Nephron progenitor cell (in vitro differentiated cells): Measurements from ENCODE around the gene MC3R.
A peak's percentile ranks its signal among the peaks of the same experiment; 100 is the strongest.

Source experiments
- DNase-seq: peaks from one replicate; pipeline ENCODE4 v3.0.0; 2021
- H3K27ac Mint-ChIP-seq: 2 replicates; pipeline ENCODE4 v1.8.0; 2021; ENCODE audit warnings: mild to moderate bottlenecking, moderate library complexity, mixed read lengths
- H3K27me3 Mint-ChIP-seq: 2 replicates; pipeline ENCODE4 v1.8.0; 2021; ENCODE audit warnings: mild to moderate bottlenecking, low read depth, mixed read lengths; ENCODE audit not compliant: poor library complexity
- H3K36me3 Mint-ChIP-seq: 2 replicates; pipeline ENCODE4 v1.8.0; 2021; ENCODE audit warnings: low read depth, mixed read lengths
- H3K4me1 Mint-ChIP-seq: 2 replicates; pipeline ENCODE4 v1.8.0; 2021; ENCODE audit warnings: mixed read lengths
- H3K4me3 Mint-ChIP-seq: 2 replicates; pipeline ENCODE4 v1.8.0; 2021; ENCODE audit warnings: mild to moderate bottlenecking, moderate library complexity, mixed read lengths
- H3K9me3 Mint-ChIP-seq: 2 replicates; pipeline ENCODE4 v1.8.0; 2021; ENCODE audit warnings: mild to moderate bottlenecking, moderate library complexity, mixed read lengths
- TF ChIP-seq, protein P1 (sequence below): fragments of 200-600 bp; sonication (generic); IDR thresholded peaks from 2 replicates; pipeline ENCODE4 v1.5.0; 2021; ENCODE audit warnings: antibody characterized with exemption

The MC3R gene

DNA sequence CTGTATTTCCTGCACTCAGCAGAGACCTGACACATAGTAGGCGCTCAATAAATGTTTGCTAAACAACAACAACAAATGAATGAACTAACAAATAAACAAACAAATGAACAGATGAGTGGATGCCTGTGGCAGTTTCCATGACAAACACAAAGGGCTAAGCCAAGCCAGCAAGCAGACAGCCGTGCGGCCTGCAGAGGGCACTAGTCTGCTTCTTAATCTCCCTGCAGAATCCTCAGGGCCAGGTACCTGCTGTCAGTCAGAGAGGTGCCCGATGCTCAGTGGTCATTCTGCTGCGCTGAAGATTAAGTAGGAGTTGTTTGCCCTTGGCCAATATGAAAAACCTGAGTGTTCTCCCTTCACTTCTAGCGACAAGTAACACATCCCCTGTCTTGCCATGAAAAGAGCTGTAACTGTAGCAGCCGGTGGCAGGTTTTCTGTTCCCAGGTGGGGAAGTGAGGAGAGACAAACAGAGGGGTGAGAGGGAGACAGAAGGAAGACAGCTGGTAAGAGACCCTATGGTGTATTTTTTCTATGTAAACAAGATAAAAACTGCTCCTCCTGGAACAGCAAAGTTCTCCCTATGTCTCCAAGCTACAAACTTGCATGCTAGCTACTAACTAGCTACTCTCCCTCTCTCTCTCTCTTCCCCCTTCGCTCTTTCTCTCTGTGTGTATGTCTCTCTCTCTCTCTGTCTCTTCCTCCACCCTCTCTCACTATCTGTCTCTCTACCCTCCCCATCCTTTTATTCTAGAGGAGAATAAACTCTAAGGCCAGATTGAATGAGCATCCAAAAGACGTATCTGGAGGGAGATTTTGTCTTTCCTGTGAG lies at the start of gene MC3R:
Gene MC3R (plus strand): TSS at position 779 of the 829 bp plus-strand sequence. CDS start 112 bp downstream, outside the sequence.
- TF ChIP-seq, protein P1, sequence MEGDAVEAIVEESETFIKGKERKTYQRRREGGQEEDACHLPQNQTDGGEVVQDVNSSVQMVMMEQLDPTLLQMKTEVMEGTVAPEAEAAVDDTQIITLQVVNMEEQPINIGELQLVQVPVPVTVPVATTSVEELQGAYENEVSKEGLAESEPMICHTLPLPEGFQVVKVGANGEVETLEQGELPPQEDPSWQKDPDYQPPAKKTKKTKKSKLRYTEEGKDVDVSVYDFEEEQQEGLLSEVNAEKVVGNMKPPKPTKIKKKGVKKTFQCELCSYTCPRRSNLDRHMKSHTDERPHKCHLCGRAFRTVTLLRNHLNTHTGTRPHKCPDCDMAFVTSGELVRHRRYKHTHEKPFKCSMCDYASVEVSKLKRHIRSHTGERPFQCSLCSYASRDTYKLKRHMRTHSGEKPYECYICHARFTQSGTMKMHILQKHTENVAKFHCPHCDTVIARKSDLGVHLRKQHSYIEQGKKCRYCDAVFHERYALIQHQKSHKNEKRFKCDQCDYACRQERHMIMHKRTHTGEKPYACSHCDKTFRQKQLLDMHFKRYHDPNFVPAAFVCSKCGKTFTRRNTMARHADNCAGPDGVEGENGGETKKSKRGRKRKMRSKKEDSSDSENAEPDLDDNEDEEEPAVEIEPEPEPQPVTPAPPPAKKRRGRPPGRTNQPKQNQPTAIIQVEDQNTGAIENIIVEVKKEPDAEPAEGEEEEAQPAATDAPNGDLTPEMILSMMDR: peak; percentile 46
- no peaks in the 10 kb centered on the region for H3K36me3 Mint-ChIP-seq
- peaks cover 55% of the 10 kb centered on the region for H3K9me3 Mint-ChIP-seq
- no peaks in the 10 kb centered on the region for H3K4me1 Mint-ChIP-seq
- no peak within 1 kb of the TSS for H3K27ac Mint-ChIP-seq
- H3K4me3 Mint-ChIP-seq: no peak within 1 kb of the TSS
- H3K27me3 Mint-ChIP-seq: peaks cover 11% of the 10 kb centered on the region
- peak; percentile 30 for DNase-seq

DNA sequence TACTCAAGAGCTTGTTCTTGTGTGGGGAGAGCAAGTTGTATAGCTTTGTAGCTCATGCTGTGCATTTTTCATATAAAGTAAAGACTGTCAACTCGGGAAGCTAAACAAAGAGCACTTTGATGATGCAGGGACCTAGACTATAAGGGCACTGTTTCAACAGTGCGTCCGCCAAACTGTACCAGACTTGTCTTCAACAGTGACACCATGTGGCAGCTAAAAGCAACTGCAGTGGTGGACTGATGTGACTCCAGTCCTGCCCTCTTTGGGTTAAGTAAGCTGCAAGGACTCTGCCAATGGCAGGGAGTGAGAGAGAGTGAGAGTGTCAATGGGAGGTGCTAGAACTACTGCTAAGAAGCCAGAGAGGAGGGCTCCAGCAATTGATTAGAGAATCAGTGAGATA lies 48.1 kb upstream of the MC3R start:
- Mint-ChIP-seq H3K36me3 (no peaks in the 10 kb centered on the region), H3K27me3 (no peaks in the 10 kb centered on the region), H3K4me1 (no peaks in the 10 kb centered on the region), H3K9me3 (peaks cover 87% of the 10 kb centered on the region), H3K4me3 (no peak overlapping the region), H3K27ac (no peak overlapping the region)
- no peak for DNase-seq
- TF ChIP-seq, protein P1: peak; percentile 23

DNA sequence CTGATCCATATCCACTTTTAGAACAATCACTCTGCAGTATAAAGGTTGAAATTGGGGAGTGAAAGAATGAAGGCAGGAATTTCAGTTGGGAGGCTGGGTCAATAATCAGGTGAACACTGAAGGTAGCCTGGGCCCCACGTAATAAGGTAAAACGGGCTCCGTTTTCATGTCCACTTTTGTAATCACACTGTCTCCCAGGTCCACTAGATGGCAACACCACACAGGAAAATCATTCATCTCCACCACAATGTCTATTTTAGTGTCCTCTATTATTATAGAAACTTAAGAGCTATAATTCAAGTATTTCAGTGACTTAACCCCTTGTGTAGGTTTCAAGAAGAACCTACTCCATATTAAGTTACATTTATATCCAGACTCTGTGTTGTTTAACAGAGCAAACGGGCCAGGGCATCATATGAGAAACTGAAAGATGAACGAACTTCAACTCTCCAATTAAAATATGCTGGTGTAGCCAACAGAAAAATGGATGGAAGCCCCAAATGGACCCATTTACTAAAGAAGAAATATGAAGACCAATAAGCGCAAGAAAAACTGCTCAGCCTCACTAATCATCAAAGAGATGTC lies 45.9 kb upstream of the MC3R start:
- Mint-ChIP-seq H3K27ac (no peak overlapping the region), H3K27me3 (no peaks in the 10 kb centered on the region), H3K36me3 (no peaks in the 10 kb centered on the region), H3K4me1 (no peaks in the 10 kb centered on the region), H3K9me3 (peaks cover 90% of the 10 kb centered on the region), H3K4me3 (no peak overlapping the region)
- TF ChIP-seq, protein P1: no peak
- DNase-seq: no peak

DNA sequence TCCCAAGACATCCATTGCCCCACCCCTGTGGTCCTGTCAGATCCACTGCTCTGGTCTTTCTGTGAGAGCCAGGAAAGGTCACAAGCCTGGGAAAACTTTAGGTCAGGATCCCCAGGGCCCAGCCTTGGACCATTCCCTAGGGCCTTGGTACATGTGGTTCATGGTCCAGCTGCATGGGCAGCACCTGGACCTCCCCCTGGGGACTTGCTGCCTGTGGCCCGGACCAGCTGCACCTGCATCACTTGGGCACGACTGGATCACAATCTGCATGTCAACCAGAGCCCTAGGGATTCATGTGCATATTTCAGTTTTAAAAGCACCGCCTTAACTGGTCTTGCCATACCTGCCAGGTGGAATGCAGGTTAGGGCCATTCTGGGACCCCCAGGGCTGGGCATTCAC lies 44.3 kb upstream of the MC3R start:
- H3K4me1 Mint-ChIP-seq: no peaks in the 10 kb centered on the region
- no peaks in the 10 kb centered on the region for H3K27me3 Mint-ChIP-seq
- H3K36me3 Mint-ChIP-seq: no peaks in the 10 kb centered on the region
- DNase-seq: no peak
- TF ChIP-seq, protein P1: no peak
- no peak overlapping the region for H3K27ac Mint-ChIP-seq
- peaks cover 92% of the 10 kb centered on the region for H3K9me3 Mint-ChIP-seq
- no peak overlapping the region for H3K4me3 Mint-ChIP-seq

DNA sequence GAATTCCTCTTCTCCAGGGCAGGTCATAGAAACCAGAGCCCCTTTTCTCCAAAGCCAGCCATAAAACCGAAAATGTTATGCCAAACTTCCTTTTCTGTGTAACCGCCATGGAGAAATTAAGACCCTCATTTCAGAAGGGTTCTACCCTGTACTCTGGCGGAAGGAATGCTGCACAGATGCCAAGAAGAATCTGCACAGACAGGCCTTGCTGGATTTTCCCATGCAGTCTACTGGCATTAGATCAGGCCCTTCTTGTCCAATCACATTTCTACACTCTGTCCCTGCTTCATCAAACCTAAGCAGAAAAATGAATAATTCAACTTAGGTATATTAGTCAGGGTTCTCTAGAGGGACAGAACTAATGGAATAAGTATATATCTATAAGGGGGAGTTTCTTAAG lies 43.2 kb upstream of the MC3R start:
- H3K27me3 Mint-ChIP-seq: no peaks in the 10 kb centered on the region
- H3K9me3 Mint-ChIP-seq: peaks cover 91% of the 10 kb centered on the region
- TF ChIP-seq, protein P1: no peak

More for the DNA sequence above, 43.2 kb upstream of the MC3R start:
- H3K27ac Mint-ChIP-seq: no peak overlapping the region
- H3K36me3 Mint-ChIP-seq: no peaks in the 10 kb centered on the region
- H3K4me1 Mint-ChIP-seq: no peaks in the 10 kb centered on the region
- no peak for DNase-seq
- H3K4me3 Mint-ChIP-seq: no peak overlapping the region
